Measurements from ENCODE around the gene COX6A2. TPM values are rescaled to one million over a fixed set of nuclear protein-coding genes. Genes with fewer than 3 reads are reported as not detected.
A peak's percentile ranks its signal among the peaks of the same experiment; 100 is the strongest.

COX6A2 gene
- total RNA-seq, 1 donor from 2014 or later = not detected

GRCh38 chr16:31458844-31459686 lies 30.9 kb upstream of the COX6A2 start, which contains the start of gene ARMC5:
Gene ARMC5, plus strand, starts transcription at chr16:31459501. Its CDS starts 24 bp downstream, at chr16:31459525.
- Mint-ChIP-seq H3K27me3 (ENCODE audit: unreplicated experiment) (peaks cover 26% of the 10 kb centered on the region), H3K4me3 (ENCODE audit: unreplicated experiment) (peak within 1 kb of the TSS; percentile 94)

DNA sequence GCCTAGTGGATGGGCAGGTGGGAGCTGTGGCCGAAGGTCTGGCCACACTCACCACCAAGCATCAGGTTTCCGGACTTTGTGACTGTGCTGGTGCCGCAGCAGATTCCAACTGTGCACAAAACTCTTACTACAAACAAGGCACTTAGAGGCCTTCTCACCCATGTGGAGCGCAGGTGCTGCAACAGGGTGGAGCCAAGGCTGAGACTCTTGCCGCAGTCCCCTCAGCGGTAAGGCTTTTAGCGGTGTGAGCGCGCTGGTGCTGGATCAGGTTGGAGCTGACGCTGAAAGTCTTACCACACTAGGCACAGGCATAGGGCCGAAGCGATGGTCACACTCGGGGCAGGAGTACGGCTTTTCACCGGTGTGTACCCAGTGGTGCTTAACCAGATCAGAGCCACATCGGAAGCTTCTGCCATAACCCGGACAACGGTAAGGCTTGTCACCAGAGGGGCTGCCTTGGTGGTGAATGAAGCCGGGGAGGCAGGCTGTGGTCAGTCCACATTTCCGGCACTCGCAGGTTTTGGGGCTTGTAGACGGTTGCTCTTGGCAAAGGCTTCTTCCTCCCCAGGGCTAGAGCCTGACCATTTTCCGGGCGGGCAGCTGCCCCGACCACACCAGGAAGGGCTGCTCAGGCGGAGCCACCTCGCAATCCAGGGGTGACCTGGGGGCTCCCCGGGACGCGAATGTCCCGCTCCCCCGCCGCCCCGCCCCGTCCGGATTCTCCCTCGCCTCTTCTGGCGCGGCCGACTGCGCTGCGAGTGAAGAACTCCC lies 30.1 kb upstream of the COX6A2 start:
- peak overlapping the region; percentile 80 for H3K27ac Mint-ChIP-seq (ENCODE audit: unreplicated experiment)
- H3K27me3 Mint-ChIP-seq (ENCODE audit: unreplicated experiment) = peaks cover 20% of the 10 kb centered on the region
- TF ChIP-seq, protein P1, sequence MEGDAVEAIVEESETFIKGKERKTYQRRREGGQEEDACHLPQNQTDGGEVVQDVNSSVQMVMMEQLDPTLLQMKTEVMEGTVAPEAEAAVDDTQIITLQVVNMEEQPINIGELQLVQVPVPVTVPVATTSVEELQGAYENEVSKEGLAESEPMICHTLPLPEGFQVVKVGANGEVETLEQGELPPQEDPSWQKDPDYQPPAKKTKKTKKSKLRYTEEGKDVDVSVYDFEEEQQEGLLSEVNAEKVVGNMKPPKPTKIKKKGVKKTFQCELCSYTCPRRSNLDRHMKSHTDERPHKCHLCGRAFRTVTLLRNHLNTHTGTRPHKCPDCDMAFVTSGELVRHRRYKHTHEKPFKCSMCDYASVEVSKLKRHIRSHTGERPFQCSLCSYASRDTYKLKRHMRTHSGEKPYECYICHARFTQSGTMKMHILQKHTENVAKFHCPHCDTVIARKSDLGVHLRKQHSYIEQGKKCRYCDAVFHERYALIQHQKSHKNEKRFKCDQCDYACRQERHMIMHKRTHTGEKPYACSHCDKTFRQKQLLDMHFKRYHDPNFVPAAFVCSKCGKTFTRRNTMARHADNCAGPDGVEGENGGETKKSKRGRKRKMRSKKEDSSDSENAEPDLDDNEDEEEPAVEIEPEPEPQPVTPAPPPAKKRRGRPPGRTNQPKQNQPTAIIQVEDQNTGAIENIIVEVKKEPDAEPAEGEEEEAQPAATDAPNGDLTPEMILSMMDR (IDR thresholded peaks at IDR 0.05; ENCODE audit: unreplicated experiment) = no peak
- DNase-seq (ENCODE audit: low spot score) = peak; percentile 35
- H3K9me3 Mint-ChIP-seq (ENCODE audit: unreplicated experiment) = no peaks in the 10 kb centered on the region
- peaks cover 25% of the 10 kb centered on the region for H3K4me1 Mint-ChIP-seq (ENCODE audit: unreplicated experiment)
- peaks cover 4% of the 10 kb centered on the region for H3K36me3 Mint-ChIP-seq (ENCODE audit: low read depth, unreplicated experiment)
- H3K4me3 Mint-ChIP-seq (ENCODE audit: unreplicated experiment) = peak overlapping the region; percentile 94

More at GRCh38 chr16:31458844-31459686, 30.9 kb upstream of the COX6A2 start, which contains the start of gene ARMC5:
- H3K9me3 Mint-ChIP-seq (ENCODE audit: unreplicated experiment) = no peaks in the 10 kb centered on the region
- H3K36me3 Mint-ChIP-seq (ENCODE audit: low read depth, unreplicated experiment) = peaks cover 4% of the 10 kb centered on the region
- DNase-seq (ENCODE audit: low spot score) = peak; percentile 90
- H3K27ac Mint-ChIP-seq (ENCODE audit: unreplicated experiment) = peak within 1 kb of the TSS; percentile 93
- H3K4me1 Mint-ChIP-seq (ENCODE audit: unreplicated experiment) = peaks cover 21% of the 10 kb centered on the region
- TF ChIP-seq, protein P1 (IDR thresholded peaks at IDR 0.05; ENCODE audit: unreplicated experiment) = no peak

- TF ChIP-seq, protein P1 (IDR thresholded peaks at IDR 0.05; ENCODE audit: unreplicated experiment) = no peak
- DNase-seq (ENCODE audit: low spot score) = no peak
- no peak overlapping the region for H3K4me3 Mint-ChIP-seq (ENCODE audit: unreplicated experiment)
- H3K27me3 Mint-ChIP-seq (ENCODE audit: unreplicated experiment) = peaks cover 16% of the 10 kb centered on the region
- no peak overlapping the region for H3K27ac Mint-ChIP-seq (ENCODE audit: unreplicated experiment)
- no peaks in the 10 kb centered on the region for H3K9me3 Mint-ChIP-seq (ENCODE audit: unreplicated experiment)
- no peaks in the 10 kb centered on the region for H3K36me3 Mint-ChIP-seq (ENCODE audit: low read depth, unreplicated experiment)
- peaks cover 30% of the 10 kb centered on the region for H3K4me1 Mint-ChIP-seq (ENCODE audit: unreplicated experiment)
Measured at GRCh38 chr16:31456988-31457360, 28.8 kb upstream of the COX6A2 start.

GRCh38 chr16:31455601-31456314 lies 27.6 kb upstream of the COX6A2 start:
- H3K4me3 Mint-ChIP-seq (ENCODE audit: unreplicated experiment) = peak overlapping the region; percentile 48
- TF ChIP-seq, protein P1 (IDR thresholded peaks at IDR 0.05; ENCODE audit: unreplicated experiment) = no peak
- no peaks in the 10 kb centered on the region for H3K36me3 Mint-ChIP-seq (ENCODE audit: low read depth, unreplicated experiment)
- H3K9me3 Mint-ChIP-seq (ENCODE audit: unreplicated experiment) = no peaks in the 10 kb centered on the region
- DNase-seq (ENCODE audit: low spot score) = peak; percentile 52
- peaks cover 35% of the 10 kb centered on the region for H3K4me1 Mint-ChIP-seq (ENCODE audit: unreplicated experiment)
- H3K27me3 Mint-ChIP-seq (ENCODE audit: unreplicated experiment) = peaks cover 19% of the 10 kb centered on the region
- peak overlapping the region; percentile 18 for H3K27ac Mint-ChIP-seq (ENCODE audit: unreplicated experiment)
